CD4-positive, alpha-beta T cell treated with Interleukin-15 for 4 hours (primary cell): ENCODE results near the gene ITPR3.

Source experiments
- DNase-seq: peaks from one replicate; pipeline ENCODE4 v3.0.0-alpha.2; 2020; ENCODE audit warnings: low spot score

ITPR3 gene

DNA sequence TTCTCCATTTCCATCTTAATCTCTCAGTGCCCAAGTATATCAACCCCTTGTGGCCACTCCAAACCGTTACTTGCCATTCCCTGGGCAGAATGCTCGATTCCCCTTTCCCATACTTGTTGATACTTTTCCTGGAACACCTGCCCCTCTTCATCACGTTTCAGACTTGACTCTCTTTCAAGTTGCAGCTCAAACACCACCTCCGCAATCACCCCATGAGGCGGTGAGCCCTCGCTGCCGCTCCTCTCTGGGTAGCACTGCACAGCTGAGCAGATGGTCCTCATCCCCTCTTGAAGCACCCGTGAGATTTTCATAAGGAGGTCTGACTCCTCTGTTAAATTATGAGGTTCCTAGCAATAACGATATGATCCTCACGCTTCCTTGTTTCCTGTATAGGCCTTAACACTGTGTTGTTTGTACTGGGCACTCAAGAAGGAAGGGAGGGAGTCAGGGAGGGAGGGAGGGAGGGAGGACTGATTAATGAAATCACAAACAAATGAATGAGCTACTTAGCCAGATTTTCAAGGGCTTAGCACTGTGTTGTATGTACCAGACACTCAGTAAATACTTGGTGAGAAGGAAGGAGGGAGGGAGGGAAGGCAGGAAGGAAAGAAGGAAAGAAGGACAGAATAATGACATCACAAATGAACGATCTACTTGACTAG lies 98.3 kb downstream of the ITPR3 start:
- no peak for DNase-seq

- DNase-seq, result no peak
Measured at GRCh38 chr6:33720998-33721397, 99.9 kb downstream of the ITPR3 start.

DNA sequence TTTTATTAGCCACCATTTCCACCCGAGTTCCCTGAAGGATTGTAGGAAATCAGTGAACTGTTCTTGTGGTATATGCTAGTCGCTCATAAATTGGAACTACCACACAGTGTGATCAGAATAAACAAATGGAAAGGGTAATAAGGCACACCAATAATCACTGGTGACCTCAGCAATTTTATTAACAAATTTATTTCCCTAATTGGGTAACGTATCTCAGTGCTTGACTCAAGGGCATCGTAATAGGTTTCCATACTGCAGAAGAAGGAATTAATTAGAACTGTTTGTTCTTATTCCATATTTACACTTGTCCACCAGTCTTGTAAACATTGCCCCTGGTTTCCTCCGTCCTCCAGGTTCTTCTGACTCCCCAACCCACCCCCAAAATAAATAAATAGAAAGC lies 100.4 kb downstream of the ITPR3 start:
- no peak for DNase-seq

DNA sequence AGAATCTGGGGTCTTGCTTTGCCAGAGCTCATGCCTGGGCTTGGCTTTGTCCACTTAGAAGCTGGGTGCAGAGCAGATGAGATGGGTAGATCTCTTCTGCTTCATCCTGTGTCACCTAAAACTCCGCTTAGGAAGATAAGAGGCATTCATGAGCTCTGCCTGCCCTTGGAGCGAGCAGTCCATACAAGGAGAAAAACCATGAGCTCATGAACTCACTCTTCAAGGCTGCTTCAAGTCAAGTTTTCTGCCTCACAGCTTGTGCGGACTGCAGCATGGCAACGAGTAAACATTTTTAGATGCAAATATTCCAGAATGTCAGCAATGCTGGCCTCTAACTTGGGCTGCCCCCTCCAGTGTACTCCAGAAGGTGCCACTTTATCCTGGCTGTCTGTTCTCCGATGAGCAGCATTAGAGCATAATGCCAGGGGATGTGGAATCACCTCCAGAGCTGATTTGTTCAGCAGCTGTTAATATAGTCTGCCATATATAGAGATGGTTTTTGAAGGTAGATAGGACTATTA lies 101.0 kb downstream of the ITPR3 start:
- DNase-seq, result no peak

DNA sequence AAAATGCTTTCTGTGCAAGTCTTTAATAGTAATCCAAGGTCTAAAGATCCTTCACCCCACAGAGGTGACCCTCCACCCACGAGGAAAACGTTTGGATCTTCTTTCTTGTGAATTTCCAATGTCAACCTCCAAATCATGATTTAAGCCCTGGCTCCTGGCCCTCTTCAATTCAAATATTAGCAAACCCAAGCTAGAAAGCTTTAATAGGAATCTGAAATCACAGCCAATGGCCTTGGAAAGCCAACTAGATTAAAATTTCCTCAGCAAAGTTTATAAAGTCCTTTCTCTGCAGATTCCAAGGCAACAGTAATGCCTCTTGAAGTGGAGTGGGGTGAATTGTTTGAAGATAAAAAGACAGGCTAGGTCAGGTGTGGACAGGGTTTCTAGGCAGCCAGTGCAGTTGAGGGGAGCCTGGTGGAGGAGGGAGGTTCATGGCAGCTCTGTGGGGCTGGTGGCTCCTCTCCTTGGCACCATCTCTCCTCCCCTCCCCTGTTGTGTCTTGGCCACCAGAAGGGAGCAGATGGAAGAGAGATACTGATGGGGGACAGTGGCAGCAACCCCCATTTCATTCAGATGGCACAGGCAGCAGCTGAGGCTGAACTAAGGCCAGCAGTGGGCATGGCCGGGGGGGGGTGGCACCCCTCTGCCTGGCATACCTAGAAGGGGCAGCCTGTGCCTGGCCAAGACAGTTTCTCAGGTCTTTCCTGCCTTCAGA lies 102.4 kb downstream of the ITPR3 start:
- DNase-seq, result no peak

GRCh38 chr6:33724102-33725023 lies 103.2 kb downstream of the ITPR3 start:
- DNase-seq, result no peak

- no peak for DNase-seq
Measured at GRCh38 chr6:33725222-33725621, 104.1 kb downstream of the ITPR3 start.

DNA sequence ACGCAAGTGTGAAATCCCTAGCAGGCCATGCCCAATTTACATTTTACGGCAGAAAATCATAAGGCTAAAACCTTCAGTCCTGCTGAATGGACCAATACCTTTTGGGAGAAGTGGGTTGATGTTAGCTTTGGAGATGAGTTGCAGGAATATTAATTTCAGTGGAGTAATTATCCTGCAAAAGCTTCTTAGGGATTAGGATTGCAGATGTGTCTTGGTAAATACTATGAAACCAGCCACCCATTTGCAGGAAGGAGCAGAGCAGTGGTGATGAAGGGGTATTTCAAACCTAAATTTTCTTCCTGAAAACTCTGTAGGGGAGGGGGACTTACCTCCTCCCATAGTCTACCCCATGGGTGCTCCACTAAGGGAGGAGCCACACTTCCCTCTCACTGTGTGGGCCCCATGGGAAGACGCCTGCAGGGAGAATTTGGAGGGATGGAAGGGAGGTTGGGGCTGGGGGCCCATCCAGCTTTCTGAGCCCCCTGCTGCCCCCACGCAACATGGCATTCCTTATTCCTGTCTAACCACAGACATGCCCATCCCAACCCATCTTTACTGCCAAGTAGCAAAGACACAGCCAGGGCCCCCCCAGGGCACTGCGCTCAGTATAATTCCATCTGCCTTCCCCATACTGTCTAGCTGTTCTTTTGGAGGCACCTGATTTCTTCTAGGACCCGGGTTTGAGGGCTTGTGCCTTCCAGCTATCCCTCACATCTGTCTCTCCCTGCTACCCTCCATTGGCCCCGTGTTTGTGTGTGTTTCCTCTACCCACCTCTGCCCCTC lies 105.0 kb downstream of the ITPR3 start:
- no peak for DNase-seq

DNA sequence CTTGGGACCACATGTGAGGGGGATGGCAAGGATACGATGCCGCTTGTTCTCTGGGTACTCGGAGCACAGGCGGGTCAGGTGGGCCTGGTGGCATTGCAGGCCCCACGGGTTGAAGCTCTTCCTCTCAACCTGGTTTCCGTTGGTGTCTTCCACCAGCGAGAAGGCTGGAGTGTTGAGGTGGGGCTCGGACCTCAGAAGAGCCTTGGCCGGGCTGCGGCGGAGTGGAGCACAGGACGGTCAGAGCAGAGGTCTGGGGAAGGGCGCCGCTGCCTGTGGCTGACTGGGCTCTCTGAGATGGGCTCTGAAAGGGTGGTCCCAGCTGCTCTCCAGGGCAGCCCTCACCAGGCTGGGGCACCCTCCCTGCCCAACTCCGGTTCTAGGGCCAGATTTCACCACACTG lies 105.6 kb downstream of the ITPR3 start:
- DNase-seq, result no peak

DNA sequence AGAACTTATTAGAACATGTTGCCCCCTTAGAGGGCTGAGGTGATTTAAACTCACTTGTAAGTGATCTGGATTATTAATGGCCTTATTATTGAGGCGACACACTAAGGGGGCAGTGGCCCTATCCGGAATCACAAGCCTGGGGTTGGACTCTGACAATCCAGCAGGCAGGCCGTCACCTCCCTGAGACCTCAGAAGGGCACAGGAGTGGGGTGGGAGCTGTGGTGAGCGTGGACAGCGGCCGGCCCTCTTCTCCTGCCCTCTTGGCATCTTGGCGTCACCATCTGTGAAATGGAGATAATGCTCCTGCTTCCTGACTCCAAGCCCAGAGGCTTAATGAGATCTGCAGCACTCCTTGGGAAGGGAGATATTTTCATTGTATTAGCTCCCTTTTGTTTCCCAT lies 106.0 kb downstream of the ITPR3 start:
- no peak for DNase-seq

- no peak for DNase-seq
Measured at GRCh38 chr6:33727932-33728331, 106.8 kb downstream of the ITPR3 start.

GRCh38 chr6:33728438-33728837 lies 107.3 kb downstream of the ITPR3 start:
- no peak for DNase-seq

- DNase-seq, result no peak
Measured at GRCh38 chr6:33729059-33729458, 107.9 kb downstream of the ITPR3 start.

GRCh38 chr6:33730611-33731010 lies 109.5 kb downstream of the ITPR3 start:
- DNase-seq, result no peak

- DNase-seq, result no peak
Measured at GRCh38 chr6:33731035-33731434, 109.9 kb downstream of the ITPR3 start.

DNA sequence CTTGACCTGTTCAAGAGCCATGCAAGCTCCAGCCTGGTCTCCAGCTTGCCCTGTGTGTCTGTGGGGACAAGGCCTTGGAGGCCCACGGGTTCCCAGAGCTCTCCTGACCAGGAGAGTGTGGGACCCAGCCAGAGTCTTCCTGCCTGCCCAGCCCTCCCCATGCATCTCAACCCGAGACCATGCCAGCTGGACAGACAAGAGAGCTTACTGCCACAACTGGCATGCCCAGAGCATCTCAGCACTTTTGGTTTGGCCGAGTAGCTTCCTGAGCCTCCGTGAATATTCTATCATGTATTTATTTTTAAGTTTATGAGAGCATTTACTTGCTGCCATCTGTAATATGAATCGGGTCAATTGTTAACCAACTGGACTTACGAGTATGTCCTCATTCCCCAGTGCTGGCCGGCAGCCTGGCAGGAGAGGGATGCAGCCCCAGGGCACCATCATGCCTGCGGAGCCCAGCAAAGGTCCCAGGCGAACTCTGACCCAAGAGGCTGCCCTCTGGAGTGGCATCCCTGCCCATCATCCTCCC lies 110.7 kb downstream of the ITPR3 start:
- no peak for DNase-seq

- no peak for DNase-seq
Measured at GRCh38 chr6:33732385-33732784, 111.3 kb downstream of the ITPR3 start.

- no peak for DNase-seq
Measured at GRCh38 chr6:33732817-33733708, 111.9 kb downstream of the ITPR3 start.

DNA sequence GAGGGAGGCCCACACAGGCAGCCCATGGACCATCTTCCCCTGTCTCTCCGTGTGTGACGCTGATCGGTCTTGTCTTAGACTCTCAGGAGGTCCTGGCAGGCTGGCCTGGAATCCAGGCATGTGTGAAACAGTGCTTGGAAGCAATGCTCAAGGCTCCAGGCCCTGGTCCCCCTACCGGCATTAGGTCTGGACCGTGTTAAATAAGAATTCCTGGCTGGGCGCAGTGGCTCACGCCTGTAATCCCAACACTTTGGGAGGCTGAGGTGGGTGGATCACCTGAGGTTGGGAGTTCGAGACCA lies 112.5 kb downstream of the ITPR3 start:
- DNase-seq, result no peak

DNA sequence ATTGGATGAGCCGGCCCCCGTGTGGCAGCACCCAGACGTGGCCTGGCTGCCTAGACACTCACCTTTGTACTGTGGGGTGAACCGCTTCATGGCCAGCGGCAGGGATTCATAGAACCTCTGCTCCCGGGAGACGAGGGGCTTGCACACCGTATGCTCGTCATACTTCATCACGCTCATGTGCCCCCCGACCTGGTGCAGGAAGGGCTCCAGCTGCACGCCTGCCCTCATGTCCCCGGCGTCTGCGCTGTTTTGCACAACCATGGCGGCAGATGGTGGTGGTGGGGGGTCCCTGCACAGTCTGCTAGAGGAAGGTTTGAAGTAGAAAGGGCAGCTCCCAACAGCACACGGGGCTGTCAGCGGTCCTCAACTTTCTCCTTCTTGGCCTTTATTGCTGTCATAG lies 114.1 kb downstream of the ITPR3 start:
- no peak for DNase-seq
